CD14-positive monocyte (primary cell): ENCODE measurements around the gene KL. TPM values are rescaled to one million over a fixed set of nuclear protein-coding genes. Genes with fewer than 3 reads are reported as not detected.

ENCODE experiments used
- DNase-seq, 3 donors: peaks; one replicate each; pipeline ENCODE4 v3.0.0-alpha.2; 2011 to 2022
- H2AFZ ChIP-seq: 2 replicates; pipeline ENCODE4 v1.6.0; 2012; ENCODE audit warnings: mild to moderate bottlenecking, low read depth, low read length, inconsistent platforms; ENCODE audit not compliant: insufficient read depth, poor library complexity, severe bottlenecking
- H3K27ac ChIP-seq, 2 donors: 1 replicate in 1 of 2; 2 replicates in 1 of 2; pipeline ENCODE4 v1.5.1; 2012 to 2013; ENCODE audit warnings: low read length in 2 of 2, control low read depth in 1 of 2, inconsistent platforms in 1 of 2, low read depth in 1 of 2, mild to moderate bottlenecking in 1 of 2
- H3K27me3 ChIP-seq, 2 donors: one replicate each; pipeline versions ENCODE4 v1.6.0 to v1.6.1; 2011 to 2013; ENCODE audit warnings: low read length in 2 of 2; ENCODE audit not compliant: control insufficient read depth in 2 of 2, insufficient read depth in 2 of 2
- H3K36me3 ChIP-seq, 2 donors: replicated peaks in 1 of 2; 1 replicate in 1 of 2; 2 replicates in 1 of 2; pipeline versions ENCODE4 v1.5.1 to v1.6.1; 2012 to 2013; ENCODE audit warnings: low read length in 2 of 2, control low read depth in 1 of 2, inconsistent platforms in 1 of 2, mild to moderate bottlenecking in 1 of 2; ENCODE audit not compliant: insufficient read depth in 2 of 2, control insufficient read depth in 1 of 2
- H3K4me1 ChIP-seq, 2 donors: 1 replicate in 1 of 2; 2 replicates in 1 of 2; pipeline versions ENCODE4 v1.5.1 to v1.6.1; 2012 to 2013; ENCODE audit warnings: low read length in 2 of 2, control low read depth in 1 of 2, inconsistent platforms in 1 of 2, mild to moderate bottlenecking in 1 of 2, moderate library complexity in 1 of 2; ENCODE audit not compliant: insufficient read depth in 2 of 2, control insufficient read depth in 1 of 2
- H3K4me2 ChIP-seq: replicated peaks from 2 replicates; pipeline ENCODE3; 2012; ENCODE audit warnings: low read length, moderate library complexity, mild to moderate bottlenecking; ENCODE audit not compliant: poor library complexity, severe bottlenecking; ENCODE audit errors: extremely low read depth
- H3K4me3 ChIP-seq, 3 experiments: fragments of 200-600 bp in 1 of 3; sonication (generic) in 1 of 3; replicated peaks in 1 of 3; 1 replicate in 2 of 3; 2 replicates in 1 of 3; pipeline ENCODE4 v1.5.1; 2011 to 2013; ENCODE audit warnings: low read length in 3 of 3, mild to moderate bottlenecking in 3 of 3, control low read depth in 2 of 3, low read depth in 2 of 3, inconsistent platforms in 1 of 3, moderate library complexity in 1 of 3
- H3K79me2 ChIP-seq: 2 replicates; pipeline ENCODE4 v1.6.0; 2012; ENCODE audit warnings: mild to moderate bottlenecking, control low read depth, inconsistent platforms, low read length, moderate library complexity; ENCODE audit not compliant: insufficient read depth
- H3K9ac ChIP-seq: 2 replicates; pipeline ENCODE4 v1.6.0; 2017; ENCODE audit warnings: low read length, mild to moderate bottlenecking; ENCODE audit not compliant: insufficient read depth, poor library complexity, severe bottlenecking
- H3K9me3 ChIP-seq, 2 donors: replicated peaks in 1 of 2; 1 replicate in 1 of 2; 2 replicates in 1 of 2; pipeline versions ENCODE4 v1.5.1 to v1.6.1; 2012 to 2013; ENCODE audit warnings: low read length in 2 of 2, control low read depth in 1 of 2; ENCODE audit not compliant: control insufficient read depth in 1 of 2, insufficient read depth in 1 of 2
- H4K20me1 ChIP-seq: 2 replicates; pipeline ENCODE4 v1.6.0; 2012; ENCODE audit warnings: mild to moderate bottlenecking, low read length, control low read depth, moderate library complexity; ENCODE audit not compliant: insufficient read depth
- H3K27ac Mint-ChIP-seq, 7 donors: one replicate each; pipeline ENCODE4 v1.8.0; 2020; ENCODE audit warnings: mild to moderate bottlenecking in 7 of 7, mixed read lengths in 7 of 7, moderate library complexity in 6 of 7, inconsistent platforms in 2 of 7
- H3K27me3 Mint-ChIP-seq, 3 donors: one replicate each; pipeline ENCODE4 v1.8.0; 2021 to 2022; ENCODE audit warnings: low read depth in 3 of 3, mild to moderate bottlenecking in 3 of 3, mixed read lengths in 3 of 3, moderate library complexity in 3 of 3, inconsistent platforms in 1 of 3
- H3K36me3 Mint-ChIP-seq, 2 donors: one replicate each; pipeline ENCODE4 v1.8.0; 2020; ENCODE audit warnings: mixed read lengths in 2 of 2, inconsistent platforms in 1 of 2, mild to moderate bottlenecking in 1 of 2
- H3K4me1 Mint-ChIP-seq: one replicate; pipeline ENCODE4 v1.8.0; 2020; ENCODE audit warnings: mild to moderate bottlenecking, mixed read lengths
- H3K4me3 Mint-ChIP-seq, 2 donors: one replicate each; pipeline ENCODE4 v1.8.0; 2020; ENCODE audit warnings: mild to moderate bottlenecking in 2 of 2, mixed read lengths in 2 of 2, moderate library complexity in 1 of 2
- H3K9me3 Mint-ChIP-seq, 7 donors: one replicate each; pipeline ENCODE4 v1.8.0; 2020 to 2022; ENCODE audit warnings: mixed read lengths in 7 of 7, mild to moderate bottlenecking in 6 of 7, moderate library complexity in 6 of 7, inconsistent platforms in 2 of 7
- CTCF ChIP-seq: fragments of 200-600 bp; IDR thresholded peaks from one replicate; pipeline ENCODE4 v1.8.0; 2022; ENCODE audit warnings: antibody characterized with exemption, mild to moderate bottlenecking
- WGBS: methylation state at CpG from one replicate; pipeline ENCODE4 v1.1.5; 2013; ENCODE audit warnings: missing lambda C conversion rate; ENCODE audit not compliant: insufficient coverage; 5-methylcytosine and 5-hydroxymethylcytosine counted together
- intact Hi-C, 2 donors: fragments of 100-400 bp; cut with micrococcal nuclease; formaldehyde crosslinking; loops; one replicate each; pipeline versions ENCODE4 v1.15.0 to v1.15.1; 2023
- polyA plus RNA-seq, 3 donors: library from polyadenylated mRNA; depleted of rRNA in 1 of 3; unstranded in 2 of 3; stranded (reverse) in 1 of 3; fragments of 300-500 nt in 2 of 3; fragments of >200 nt in 1 of 3; fragmentation: Illumina TruSeq in 2 of 3; gene quantifications; 1 replicate in 2 of 3; 2 replicates in 1 of 3; pipeline ENCODE4 v1.2.3, GENCODE V29; 2012 to 2021

The KL gene
- polyA plus RNA-seq, 3 donors: 0.24 to 1.4 (median 0.75) TPM

DNA sequence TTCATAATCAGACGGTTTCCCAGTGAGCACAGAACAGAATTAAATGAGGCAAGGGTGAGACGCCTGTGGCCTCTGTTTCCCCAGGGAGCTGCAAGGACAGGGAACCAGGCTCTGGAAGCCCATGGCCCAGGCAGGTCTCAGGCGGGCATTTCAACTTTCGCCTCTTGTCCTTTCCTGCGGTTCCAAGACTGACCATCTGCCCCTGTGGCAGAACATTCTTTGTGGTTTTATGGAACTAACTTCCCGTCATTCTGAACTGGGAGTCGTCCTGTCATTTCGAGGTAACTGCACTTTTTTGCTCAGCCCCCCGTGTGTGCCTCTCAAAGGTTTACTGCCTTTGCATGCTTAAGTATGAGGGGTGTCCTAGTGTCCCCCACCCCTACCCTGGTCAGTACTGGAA, 70.9 kb downstream of the KL start:
- intact Hi-C loops: no loop called here
- Histone ChIP-seq H3K27me3 (no peaks in the 10 kb centered on the region), H3K9ac (no peak overlapping the region), H3K4me2 (no peak overlapping the region), H3K27ac (no peak overlapping the region), H3K36me3 (no peaks in the 10 kb centered on the region), H3K9me3 (no peaks in the 10 kb centered on the region), H3K79me2 (no peaks in the 10 kb centered on the region), H4K20me1 (no peaks in the 10 kb centered on the region), H3K4me3 (no peak overlapping the region), H3K4me1 (no peaks in the 10 kb centered on the region), H2AFZ (no peak overlapping the region)
- H3K36me3 Mint-ChIP-seq: no peaks in the 10 kb centered on the region
- H3K4me3 Mint-ChIP-seq: no peak overlapping the region
- peak overlapping the region in 1 of 7 donors; percentile 26 for H3K27ac Mint-ChIP-seq
- H3K4me1 Mint-ChIP-seq: no peaks in the 10 kb centered on the region
- TF ChIP-seq CTCF: no peak
- peaks cover 0 to 2% (median 2%) of the 10 kb centered on the region in 3 donors for H3K27me3 Mint-ChIP-seq
- WGBS: 100% methylated on average over 4 of the region's 9 CpGs
- no peak for DNase-seq
- peaks cover 2 to 12% (median 6%) of the 10 kb centered on the region in 7 donors for H3K9me3 Mint-ChIP-seq

DNA sequence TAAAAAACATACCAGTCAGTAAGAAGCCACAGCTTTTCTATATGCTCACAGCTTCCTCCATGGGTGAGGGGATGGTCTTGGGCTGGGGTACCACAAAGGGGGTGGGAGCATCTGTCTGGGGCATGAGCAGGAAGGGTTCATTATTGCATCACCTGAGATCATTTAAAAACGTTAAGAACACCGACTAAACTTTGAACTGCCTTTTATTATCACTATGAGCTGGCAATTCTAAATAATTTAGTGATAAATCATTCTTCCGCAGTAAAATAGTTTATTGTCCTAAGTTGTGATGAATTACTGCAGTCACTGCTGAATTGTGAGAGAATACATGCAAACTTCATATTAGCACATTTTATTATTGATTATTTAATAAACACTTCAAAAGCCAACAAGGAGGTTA, 71.6 kb downstream of the KL start:
- H3K4me1 Mint-ChIP-seq: no peaks in the 10 kb centered on the region
- Histone ChIP-seq H3K4me2 (no peak overlapping the region), H3K27me3 (no peaks in the 10 kb centered on the region), H3K9ac (no peak overlapping the region), H4K20me1 (no peaks in the 10 kb centered on the region), H3K9me3 (no peaks in the 10 kb centered on the region), H3K4me1 (no peaks in the 10 kb centered on the region), H3K36me3 (no peaks in the 10 kb centered on the region), H3K27ac (no peak overlapping the region), H3K4me3 (no peak overlapping the region), H3K79me2 (no peaks in the 10 kb centered on the region), H2AFZ (no peak overlapping the region)
- H3K36me3 Mint-ChIP-seq: no peaks in the 10 kb centered on the region
- WGBS: no CpG with 5 or more reads among the region's 3 CpGs
- no peak overlapping the region for H3K4me3 Mint-ChIP-seq
- H3K27me3 Mint-ChIP-seq: peaks cover 0 to 2% (median 2%) of the 10 kb centered on the region in 3 donors
- H3K9me3 Mint-ChIP-seq: peaks cover 3 to 13% (median 8%) of the 10 kb centered on the region in 7 donors
- intact Hi-C loops: no loop called here
- no peak for DNase-seq
- no peak for TF ChIP-seq CTCF
- H3K27ac Mint-ChIP-seq: no peak overlapping the region
